Pons (tissue), 1 donor: ENCODE measurements around the gene FADS3.

Source experiments
- DNase-seq: peaks from one replicate; pipeline ENCODE4 v3.0.0-alpha.2; 2016; ENCODE audit warnings: low spot score

Gene FADS3

GRCh38 chr11:61913699-61914395, 22.5 kb upstream of the FADS3 start:
- DNase-seq, result no peak

GRCh38 chr11:61912991-61913698, 21.8 kb upstream of the FADS3 start:
- DNase-seq, result no peak

DNA sequence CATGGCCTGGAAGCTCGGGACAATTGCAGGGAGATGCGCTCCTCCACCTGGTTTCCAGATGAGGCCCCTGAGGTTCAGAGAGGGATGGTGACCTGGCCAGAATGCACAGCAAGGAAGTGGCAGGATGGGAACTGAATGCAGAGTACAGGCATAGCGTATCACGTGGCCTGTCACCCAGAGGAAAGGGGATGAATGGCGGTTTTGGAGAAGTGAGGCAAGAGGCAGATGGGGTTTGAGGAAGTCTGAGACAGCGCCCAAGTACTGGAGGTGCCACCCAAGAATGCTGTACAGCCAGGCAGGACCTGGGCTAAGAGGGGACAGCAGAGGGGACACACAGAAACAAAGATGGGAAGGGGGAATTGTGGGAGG, 21.2 kb upstream of the FADS3 start:
- DNase-seq, result peak; percentile 65

DNA sequence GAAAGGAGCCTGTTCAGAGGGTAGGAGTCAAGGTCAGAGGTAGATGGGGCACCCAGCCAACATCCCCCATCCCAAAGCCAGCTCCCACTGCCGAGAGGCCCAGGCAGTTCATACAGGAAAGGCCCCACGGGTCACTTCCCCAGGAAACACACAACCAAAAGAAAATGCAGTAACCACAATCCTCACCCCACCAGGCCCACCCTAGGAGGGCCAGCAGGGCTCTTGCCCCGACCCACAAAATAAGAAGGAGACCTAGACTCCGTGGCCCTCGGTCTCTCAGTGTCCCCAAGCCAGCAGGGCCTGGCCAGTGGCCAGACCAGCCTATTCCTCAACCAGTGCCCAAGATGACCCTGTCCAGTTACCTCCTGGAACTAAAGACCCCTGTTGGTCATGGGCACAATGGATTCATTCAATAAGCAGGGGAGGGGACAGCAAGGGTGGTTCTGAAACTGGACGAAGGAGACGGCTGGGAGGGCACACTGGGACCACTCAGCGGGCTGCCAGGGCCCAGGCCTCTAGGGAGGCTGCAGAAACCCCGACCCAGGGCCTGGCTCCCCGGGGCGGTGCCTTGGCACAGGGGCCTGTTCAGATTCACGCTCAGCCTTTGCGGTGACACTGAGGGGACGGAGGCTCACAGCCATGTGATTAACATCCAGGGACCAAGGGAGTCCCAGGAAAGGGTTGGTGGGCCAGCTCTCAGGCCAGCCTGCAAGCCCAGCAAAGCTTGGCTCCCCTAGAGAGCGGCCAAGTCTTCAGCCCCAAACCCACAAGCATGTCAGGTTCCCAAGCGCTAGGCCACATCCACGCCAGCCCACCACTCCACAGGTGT, 20.6 kb upstream of the FADS3 start:
- no peak for DNase-seq

- no peak for DNase-seq
Observed at GRCh38 chr11:61911128-61911700, 19.9 kb upstream of the FADS3 start.

- no peak for DNase-seq
Observed at GRCh38 chr11:61910187-61911127, 19.1 kb upstream of the FADS3 start.

DNA sequence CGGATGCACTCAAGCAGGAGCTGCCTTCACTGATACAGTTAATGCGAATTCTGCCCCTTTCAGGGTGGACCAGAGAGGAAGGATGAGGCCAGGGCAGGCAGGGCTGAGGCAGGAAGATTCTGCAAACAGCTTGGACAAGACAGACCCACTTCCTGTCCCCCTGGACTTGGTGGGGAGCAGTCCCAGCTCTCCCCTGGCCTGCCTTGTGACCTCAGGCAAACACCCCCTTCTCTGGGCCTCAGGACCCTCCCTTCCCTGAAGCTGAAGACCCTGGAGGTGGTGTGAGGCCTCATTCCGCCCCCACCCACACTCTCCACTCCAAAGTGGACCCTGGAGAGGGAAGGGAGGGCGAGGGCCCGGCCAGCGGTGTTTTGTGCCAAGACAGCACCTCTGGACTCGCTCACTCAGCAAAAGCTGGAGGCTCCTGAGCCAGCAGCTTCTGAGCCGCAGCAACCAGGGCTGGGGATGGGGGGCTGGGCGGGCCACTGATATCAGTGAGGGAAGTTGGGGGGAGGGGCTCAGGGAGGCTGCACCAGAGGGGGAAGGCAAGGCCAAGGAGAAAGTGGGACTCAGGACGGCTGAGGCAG, 17.5 kb upstream of the FADS3 start:
- DNase-seq, result peak; percentile 38

DNA sequence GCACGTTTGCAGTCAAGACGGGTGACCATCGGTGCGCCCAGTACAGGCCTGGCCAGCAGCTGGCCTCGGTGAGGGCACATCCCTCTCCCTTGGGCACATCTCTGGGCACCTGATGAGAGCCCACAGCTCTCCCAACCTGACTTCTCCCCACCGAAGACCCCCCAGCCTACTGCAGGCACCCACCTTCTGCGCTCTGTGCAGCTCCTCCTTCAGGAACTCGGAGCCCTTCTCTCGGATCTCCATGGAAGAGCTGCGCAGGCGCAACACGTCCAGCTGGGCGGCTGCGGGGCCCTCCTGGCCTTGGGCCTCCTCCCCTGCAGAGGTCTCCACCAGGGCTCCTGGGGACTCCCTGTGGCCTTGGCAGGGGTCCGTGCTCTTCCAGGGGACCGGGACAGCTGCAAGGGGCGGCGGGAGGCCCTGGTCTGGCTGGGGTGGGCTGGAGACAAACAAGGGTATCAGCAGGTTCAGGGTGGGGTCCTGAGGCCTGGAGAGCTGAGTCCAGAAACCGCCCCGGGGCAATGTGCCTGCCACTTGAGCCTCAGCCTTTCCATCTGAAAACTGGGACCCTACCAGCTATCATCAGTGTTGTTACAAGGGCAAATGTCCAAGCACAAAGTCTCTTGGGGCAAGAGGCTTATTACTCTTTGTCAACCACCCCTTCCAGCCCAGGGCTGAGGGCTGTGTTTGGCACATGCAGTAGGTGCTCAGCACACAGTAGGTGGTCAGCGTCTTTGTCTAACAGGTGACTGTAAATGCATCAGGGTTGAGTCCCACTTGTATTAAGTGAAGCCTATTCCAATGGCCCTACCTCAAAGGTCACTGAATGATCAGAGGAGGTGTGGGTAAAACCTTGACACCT, 16.8 kb upstream of the FADS3 start:
- DNase-seq, result no peak

DNA sequence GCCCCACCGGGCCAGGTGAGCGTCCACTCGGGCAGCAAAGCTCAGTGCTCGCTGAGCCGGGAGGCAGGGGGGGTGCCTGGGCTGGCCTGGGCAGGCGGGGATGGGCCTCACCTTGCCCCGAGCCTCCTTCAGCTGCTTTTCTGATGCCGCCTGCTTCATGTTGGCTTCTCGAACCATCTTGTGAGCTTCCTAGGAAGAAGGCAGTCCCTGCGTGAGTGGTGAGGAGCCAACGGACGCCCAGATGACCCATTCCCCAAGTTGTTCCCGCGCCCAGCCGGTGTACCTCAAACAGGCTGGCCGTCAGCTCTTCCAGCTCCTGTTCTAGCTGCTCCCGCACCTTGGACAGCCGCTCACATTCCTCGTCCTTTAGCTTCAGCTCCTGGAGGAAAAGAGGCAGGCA, 15.9 kb upstream of the FADS3 start:
- no peak for DNase-seq

DNA sequence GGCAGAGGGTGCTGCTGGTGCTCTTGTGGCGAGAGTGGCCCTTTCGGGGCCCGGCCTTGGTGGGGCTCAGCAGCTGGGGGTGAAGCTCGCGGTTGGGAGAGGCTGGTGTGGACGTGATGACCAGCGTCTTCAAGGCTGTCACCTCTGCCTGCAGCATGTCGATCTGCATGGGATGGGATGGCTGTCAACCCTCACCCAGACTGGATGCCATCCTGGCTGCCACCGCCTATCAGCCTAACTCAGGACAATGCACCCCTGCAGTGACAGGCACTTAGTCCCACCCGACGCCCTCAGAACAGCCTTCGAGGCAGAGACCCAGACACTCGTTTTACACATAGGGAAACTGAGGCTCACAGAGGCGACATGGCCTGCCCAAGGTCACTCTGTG, 15.2 kb upstream of the FADS3 start:
- DNase-seq, result no peak

- DNase-seq, result no peak
Observed at GRCh38 chr11:61905801-61906521, 14.6 kb upstream of the FADS3 start.

GRCh38 chr11:61905067-61905696, 13.8 kb upstream of the FADS3 start:
- DNase-seq, result no peak

- DNase-seq, result no peak
Observed at GRCh38 chr11:61904539-61905048, 13.2 kb upstream of the FADS3 start.

- DNase-seq, result no peak
Observed at GRCh38 chr11:61903845-61904244, 12.5 kb upstream of the FADS3 start.

DNA sequence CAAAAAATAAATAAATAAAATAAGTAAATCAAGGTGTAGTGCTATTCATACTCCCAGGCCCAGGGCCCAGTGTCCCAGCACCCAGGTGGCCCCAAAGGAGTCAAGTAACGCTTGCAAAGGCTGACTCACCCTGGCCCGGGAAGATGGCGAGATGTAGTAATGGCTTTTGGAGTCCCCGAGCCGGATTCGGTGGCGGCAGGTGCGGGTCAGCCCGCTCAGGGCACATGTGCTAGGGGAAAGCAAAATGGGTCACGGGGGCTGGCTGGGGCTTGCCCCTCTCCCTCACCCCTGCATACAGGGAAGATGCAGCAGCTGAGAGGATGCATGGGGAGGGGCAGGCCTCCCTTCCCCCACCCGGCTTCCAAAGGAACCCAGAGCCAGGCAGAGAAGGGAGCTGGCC, 11.0 kb upstream of the FADS3 start:
- no peak for DNase-seq

- no peak for DNase-seq
Observed at GRCh38 chr11:61901397-61901796, 10.1 kb upstream of the FADS3 start.

DNA sequence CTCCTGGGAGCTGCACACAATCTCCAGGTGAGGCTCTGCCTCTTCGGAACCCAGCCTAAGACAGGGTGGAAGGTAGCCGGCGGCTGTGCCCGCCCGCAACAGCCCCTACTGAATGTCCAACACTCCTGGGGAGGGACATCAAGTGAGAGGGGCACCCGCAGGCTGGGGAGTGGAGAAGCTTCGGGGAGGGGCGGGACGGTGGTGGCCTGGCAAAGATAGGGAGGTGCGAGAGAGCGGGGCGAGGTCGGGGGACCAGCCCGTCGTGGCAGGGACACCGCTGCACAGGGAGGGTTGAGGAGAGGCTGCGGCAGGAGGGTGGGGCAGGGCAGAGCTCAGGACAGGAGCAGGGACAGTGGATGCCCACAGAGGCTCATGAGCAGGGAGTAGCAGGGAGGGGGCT, 8.9 kb upstream of the FADS3 start:
- no peak for DNase-seq

DNA sequence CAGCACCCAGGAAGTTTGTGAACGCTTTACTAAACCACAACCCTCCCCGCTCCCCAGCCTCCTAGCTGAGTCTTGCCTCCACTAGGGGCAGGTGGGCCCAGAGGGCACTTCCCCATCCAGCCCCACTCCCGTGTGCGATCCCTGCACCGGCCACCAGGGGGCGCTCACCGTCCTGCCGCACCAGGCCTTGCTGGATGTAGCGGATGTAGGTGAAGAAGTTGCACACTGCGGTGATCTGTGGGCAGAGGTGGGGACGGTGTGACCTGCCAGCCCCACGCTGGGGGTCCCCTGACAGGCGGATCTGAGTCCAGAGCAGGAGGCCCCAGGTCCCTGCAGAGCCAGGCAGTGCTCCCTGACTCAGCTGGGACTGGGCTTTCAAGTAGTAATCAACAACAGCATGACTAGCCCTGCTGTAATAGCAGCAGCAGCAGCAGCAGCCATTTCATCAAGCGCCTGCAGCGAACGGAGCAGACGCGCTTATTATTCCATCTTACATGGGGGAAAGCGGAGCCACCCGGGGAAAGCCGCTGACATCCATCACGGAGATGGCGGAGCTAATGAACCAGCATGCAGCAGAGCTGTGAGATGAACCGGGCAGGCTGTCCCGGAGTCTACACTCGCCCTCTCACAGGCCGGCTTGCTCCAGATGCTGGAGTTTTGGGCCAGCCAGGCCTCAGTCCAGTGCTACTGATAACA, 7.9 kb upstream of the FADS3 start:
- DNase-seq, result peak; percentile 59
